PC-9 (cell line): ENCODE results near the gene ABCG5.

Experiments
- EZH2 ChIP-seq: fragments of 200-600 bp; sonication (generic); IDR thresholded peaks from 2 replicates; pipeline ENCODE4 v1.8.0; 2017; ENCODE audit warnings: antibody characterized with exemption, low read depth
- TF ChIP-seq, protein P1 (sequence below): fragments of 200-600 bp; sonication (generic); conservative IDR thresholded peaks from 2 replicates; pipeline ENCODE4 v1.6.1; 2017; ENCODE audit warnings: mixed run types, antibody characterized with exemption, mild to moderate bottlenecking, moderate library complexity

GRCh38 chr2:43884689-43885088 lies 46.0 kb upstream of the ABCG5 start:
- TF ChIP-seq, protein P1, sequence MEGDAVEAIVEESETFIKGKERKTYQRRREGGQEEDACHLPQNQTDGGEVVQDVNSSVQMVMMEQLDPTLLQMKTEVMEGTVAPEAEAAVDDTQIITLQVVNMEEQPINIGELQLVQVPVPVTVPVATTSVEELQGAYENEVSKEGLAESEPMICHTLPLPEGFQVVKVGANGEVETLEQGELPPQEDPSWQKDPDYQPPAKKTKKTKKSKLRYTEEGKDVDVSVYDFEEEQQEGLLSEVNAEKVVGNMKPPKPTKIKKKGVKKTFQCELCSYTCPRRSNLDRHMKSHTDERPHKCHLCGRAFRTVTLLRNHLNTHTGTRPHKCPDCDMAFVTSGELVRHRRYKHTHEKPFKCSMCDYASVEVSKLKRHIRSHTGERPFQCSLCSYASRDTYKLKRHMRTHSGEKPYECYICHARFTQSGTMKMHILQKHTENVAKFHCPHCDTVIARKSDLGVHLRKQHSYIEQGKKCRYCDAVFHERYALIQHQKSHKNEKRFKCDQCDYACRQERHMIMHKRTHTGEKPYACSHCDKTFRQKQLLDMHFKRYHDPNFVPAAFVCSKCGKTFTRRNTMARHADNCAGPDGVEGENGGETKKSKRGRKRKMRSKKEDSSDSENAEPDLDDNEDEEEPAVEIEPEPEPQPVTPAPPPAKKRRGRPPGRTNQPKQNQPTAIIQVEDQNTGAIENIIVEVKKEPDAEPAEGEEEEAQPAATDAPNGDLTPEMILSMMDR, result no peak
- no peak for TF ChIP-seq EZH2
